HG03066 (cell line): Measurements from ENCODE around the gene PEA15.

Experiments used
- ATAC-seq: cut with Tn5 transposase; IDR thresholded peaks from one replicate; pipeline ENCODE4 v1.9.1; 2021; ENCODE audit warnings: low read depth; ENCODE audit not compliant: unreplicated experiment

The PEA15 gene

DNA sequence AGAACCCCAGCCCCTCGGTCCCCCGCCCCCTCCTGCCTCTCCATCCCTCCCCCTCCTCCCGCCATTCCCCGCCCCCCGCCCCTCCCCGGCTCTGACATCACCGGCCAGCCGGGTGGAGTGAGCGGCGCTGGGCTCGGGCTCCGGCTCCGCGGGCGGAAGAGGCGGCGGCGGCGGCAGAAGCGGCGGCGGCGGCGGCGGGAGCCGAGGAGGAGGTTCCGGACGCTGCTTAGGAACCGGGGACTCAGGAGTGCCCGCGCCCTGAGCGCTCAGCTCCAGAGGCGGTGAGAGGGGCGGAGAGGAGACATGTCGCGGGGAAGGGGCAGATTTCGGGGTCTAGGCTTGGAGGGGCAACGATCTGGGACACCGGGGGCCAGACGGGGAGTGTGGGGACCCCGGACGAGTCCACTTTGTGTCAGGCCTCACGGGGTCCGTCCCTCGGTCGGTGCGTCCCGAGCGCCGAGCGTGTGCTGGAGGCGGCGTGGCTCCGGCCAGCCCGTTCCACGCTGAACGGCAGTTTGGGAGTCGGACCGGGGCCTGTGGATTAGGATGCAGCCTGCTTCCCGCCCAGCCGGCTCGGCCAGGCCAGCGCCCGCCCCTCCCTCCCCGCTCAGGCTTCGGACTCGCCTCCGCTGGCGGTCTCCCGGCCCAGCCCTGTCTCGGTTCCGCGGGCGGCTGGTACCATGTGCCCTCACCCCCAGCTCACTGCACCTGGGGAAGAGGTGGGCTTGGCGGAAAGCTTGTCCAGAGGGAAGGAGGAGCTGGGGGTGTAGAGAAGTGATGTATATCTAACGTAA is at the start of gene PEA15:
Gene PEA15, plus strand, starts transcription at position 143 of the 794 bp plus-strand sequence. CDS start 6,161 bp downstream, outside the sequence.
- peak; percentile 43 for ATAC-seq

DNA sequence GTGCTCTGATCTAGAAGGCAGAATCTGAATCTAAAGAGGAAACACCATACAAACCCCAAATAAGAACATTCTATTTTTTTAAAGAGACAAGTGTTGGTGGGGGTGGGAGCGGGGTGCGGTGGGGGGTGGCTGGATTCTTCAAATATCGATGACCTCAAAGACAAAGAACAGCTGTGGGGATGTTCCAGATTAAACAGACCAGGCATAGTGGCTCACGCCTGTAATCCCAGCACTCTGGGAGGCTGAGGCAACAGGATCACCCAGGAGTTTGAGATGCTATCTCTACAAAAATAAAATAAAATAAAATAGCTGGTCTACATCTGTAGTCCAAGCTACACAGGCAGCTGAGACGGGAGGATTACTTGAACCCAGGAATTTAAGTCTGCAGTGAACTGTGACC is 48.8 kb upstream of the PEA15 start:
- no peak for ATAC-seq

DNA sequence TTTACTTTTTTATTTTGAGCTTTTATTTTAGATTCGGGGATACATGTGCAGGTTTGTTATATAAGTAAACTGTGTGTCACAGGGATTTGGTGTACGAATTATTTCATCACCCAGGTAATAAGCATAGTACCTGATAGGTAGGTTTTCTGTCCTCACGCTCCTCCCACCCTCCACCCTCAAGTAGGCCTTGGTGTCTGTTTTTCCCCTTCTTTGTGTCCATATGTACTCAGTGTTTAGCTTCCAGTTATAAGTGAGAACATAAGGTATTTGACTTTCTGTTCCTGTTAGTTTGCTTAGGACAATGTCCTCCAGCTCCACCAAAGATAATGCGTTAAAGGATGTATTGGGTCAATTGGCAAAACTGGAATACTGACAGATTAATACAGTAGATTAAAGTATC is 48.0 kb upstream of the PEA15 start:
- ATAC-seq = no peak

DNA sequence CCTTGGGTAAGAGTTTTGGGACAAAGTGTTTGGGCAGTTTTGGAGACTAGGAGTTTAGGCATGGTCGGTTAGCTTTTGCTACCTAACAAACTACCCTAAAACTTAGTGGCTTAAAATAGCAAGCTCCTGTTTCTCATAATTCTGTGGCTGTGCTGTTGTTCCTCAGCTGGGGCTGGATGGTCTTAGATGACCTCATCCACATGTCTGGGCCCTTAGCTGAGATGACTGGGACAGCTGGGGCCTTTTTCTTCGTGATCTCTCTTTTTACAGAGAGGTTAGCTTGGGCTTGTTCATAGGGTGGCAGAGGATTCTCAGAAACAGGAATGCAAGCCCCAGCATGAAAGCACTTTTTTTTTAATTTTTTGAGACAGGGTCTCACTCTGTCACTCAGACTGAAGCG is 47.2 kb upstream of the PEA15 start:
- ATAC-seq = no peak

DNA sequence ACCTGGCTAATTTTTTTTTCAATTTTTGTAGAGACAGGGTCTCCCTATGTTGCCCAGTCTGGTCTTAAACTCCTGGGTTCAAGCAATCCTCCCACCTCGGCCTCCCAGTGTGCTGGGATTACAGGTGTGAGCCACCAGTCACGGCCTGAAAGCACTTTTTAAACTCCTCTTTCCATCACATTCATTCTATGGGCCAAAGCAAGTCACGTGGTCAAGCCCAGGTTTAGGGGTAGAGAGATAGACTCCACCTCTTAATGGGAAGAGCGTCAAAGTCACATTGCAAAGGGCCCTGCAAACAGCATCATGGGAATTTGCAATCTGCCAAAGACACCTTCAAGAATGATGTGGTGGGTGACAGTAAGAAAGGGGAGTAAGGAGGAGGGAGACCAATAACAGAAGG is 46.6 kb upstream of the PEA15 start:
- no peak for ATAC-seq

- ATAC-seq = no peak
Observed at GRCh38 chr1:160159846-160160245, 45.3 kb upstream of the PEA15 start.

DNA sequence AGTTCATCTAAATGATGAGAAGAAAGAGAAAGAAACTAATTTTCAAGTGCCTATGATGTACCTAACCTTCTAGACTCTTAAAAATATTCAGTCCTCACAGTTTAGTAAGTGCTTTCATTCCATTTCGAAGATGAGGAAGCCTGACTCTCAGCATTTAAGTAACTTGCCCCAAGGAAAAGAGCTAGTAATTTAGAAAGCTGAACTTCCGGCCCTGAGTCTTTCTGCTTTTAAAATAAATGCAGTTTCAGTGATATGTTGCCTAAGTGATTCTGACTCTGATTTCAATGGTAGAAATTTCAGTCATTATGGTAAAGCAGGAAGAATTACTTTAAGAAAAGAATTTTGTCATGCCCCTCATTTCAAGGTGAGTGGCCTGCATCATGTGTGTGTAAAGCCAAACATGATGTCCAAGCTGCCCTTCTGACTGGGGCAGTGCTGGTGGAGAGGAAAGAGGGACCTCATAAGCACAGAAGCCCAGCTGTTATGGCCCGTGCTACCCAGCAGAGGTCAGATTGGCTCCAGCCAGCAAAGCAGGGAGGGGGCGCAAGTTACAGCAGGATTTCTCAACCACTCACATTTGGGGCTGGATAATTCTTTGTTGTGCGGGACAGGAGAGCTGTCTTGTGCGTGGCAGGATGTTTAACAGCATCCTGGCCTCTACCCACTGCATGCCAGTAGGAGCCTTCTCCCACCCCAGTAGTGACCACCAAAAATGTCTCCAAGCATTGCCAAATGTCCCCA is 43.0 kb upstream of the PEA15 start:
- no peak for ATAC-seq

GRCh38 chr1:160162931-160163330 is 42.3 kb upstream of the PEA15 start:
- ATAC-seq = no peak

DNA sequence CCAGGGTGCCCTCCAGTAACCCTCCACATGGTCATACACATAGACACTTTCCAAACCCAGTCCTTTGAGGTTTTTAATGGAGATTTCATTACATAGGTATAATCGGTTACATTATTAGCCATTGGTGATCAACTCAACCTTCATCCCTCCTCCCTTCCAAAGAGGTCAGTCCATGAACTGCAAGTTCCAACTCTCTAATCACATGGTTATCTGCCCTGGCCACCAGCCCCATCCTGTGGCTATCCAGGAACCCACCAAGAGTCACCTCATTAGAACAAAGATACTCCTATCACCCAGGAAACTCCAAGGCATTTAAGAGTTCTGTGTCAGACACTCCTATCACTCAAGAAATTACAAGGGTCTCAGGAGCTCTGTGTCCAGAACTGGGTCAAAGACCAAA is 41.6 kb upstream of the PEA15 start:
- ATAC-seq = no peak

- no peak for ATAC-seq
Observed at GRCh38 chr1:160164121-160164520, 41.1 kb upstream of the PEA15 start.

DNA sequence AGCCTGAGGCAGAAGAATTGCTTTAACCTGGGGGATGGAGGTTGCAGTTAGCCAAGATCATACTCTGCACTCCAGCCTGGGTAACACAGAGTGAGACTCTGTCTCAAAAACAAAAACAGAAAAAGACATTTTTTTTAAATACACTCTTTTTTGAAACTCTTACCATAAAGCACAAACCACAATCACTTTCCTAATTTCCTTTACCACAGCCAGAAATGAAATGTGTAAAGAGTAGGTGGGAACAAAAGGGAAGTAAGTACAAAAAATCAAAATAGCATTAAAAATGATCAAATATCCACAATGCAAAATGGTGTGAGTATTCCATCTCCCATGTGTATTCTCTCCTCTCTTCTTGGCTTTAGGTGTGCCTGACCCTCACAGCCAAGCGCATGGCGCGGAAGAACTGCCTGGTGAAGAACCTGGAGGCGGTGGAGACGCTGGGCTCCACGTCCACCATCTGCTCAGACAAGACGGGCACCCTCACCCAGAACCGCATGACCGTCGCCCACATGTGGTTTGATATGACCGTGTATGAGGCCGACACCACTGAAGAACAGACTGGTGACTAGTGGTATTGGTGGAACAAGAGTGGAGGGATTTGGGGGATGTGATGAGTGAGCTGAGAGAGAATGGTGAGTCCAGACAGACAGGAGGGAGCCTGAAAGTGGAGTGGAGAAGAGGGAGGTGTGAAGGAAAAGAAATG is 38.9 kb upstream of the PEA15 start:
- no peak for ATAC-seq

- ATAC-seq = no peak
Observed at GRCh38 chr1:160167056-160167455, 38.1 kb upstream of the PEA15 start.

DNA sequence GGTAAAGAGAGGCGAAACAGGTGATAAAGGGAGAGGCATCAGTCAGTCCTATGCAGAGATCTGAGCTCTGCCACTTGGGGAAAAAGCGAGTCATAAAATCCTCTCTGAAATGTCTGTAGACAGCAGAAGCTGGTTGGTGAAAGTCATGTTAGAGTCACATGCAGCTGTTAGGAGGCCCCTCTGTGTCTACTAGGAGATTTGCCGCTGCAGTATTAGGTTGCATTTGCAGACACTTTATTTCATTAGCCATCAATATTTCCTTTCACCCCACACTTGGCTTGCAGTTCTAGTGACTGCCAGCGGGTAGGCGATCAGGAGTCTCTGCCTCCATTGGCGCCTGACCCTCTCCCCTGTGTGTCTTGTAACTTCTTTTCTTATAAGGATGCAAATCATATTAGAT is 37.6 kb upstream of the PEA15 start:
- ATAC-seq = no peak

DNA sequence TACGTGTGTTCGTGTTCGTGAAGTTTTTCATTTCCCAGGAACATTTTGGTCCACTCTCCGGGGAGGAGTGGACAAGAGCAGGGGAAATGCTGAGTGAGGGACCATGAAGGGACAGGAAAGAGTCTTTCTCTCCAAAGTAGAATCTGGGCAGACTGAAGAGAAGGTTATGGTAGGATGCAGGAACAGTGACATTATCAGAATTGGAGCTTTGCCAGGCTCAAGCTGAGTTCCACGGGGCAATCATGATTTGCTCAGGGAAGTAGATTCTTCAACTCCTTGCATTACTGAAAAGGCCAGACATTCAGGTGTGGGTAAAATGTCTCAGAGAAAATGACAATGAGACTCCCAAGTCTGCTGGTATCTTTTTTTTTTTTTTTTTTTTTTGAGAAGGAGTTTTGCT is 37.2 kb upstream of the PEA15 start:
- no peak for ATAC-seq

GRCh38 chr1:160168609-160169369 is 36.4 kb upstream of the PEA15 start:
- ATAC-seq = no peak

GRCh38 chr1:160169553-160170399 is 35.4 kb upstream of the PEA15 start:
- ATAC-seq = no peak

GRCh38 chr1:160171354-160171753 is 33.8 kb upstream of the PEA15 start:
- ATAC-seq = no peak

- ATAC-seq = no peak
Observed at GRCh38 chr1:160171980-160172379, 33.2 kb upstream of the PEA15 start.

DNA sequence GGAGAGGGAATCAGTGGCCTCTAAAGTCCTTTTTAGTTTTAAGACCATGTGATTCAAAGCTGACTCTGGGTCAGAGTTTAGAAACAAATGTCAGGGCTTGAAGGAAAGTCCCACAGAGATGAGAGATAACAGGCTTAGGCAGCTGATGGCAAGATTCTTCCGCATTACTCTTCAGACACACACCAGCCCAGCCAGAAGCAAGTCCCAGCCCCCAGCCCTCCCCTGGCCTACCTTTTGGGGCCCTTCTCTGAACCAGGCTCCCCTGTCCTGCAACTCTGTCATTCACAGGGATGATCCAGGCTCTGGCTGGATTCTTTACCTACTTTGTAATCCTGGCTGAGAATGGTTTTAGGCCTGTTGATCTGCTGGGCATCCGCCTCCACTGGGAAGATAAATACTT is 28.0 kb upstream of the PEA15 start:
- ATAC-seq = no peak

DNA sequence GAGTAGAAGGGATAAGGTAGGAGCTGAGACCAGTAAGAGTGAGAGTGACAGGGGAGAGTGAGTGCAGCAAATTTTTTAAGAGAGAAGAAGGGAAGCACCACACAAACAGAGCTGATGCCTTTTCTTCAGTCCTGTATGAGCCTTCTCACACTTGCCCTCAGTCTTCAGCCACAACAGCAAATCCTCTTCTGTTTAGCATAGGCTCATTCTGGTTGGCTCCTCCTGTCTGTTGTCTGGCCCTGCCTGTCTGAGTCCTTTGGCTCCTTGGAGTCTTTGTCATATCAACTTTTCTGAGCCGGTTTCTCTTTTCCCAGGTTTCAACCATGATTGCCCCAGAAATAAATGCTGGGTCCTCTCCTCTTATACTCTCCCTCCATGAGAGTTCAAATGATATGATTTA is 27.5 kb upstream of the PEA15 start:
- ATAC-seq = no peak
